H1 (cell line): ENCODE data around the gene IRAG1. TPM values are rescaled to one million over a fixed set of nuclear protein-coding genes. Genes with fewer than 3 reads are reported as not detected.
"Not testable (repeated sequence)": the region's sequence is repeated elsewhere in the genome, so short reads cannot be mapped to it uniquely, and the experiment has no call there.

Source experiments
- CTCF ChIA-PET: fragments of 300-600 bp; sonication (Branson Sonifier 250); formaldehyde crosslinking; loops from one replicate; lab custom pipeline; 2021; ENCODE audit not compliant: partially characterized antibody; lab: Charles Lee
- POLR2A ChIA-PET: fragments of 300-600 bp; sonication (Branson Sonifier 250); formaldehyde crosslinking; loops from one replicate; lab custom pipeline; 2021; ENCODE audit warnings: inconsistent platforms; ENCODE audit not compliant: partially characterized antibody; lab: Charles Lee
- DNase-seq, 2 experiments: peaks; one replicate each; pipeline versions ENCODE4 v3.0.0 to v3.0.0-alpha.2; 2010 to 2022; ENCODE audit warnings: low spot score in 2 of 2, low read depth in 1 of 2, mixed read lengths in 1 of 2
- FAIRE-seq: peaks from 2 replicates; lab custom pipeline; 2011; peaks lifted over from hg19 to GRCh38; lab: Jason Lieb, UNC
- H2AFZ ChIP-seq: 2 replicates; pipeline ENCODE4 v1.8.1; 2012; ENCODE audit warnings: low read length, inconsistent platforms
- H2AK5ac ChIP-seq: 2 replicates; pipeline ENCODE4 v1.6.1; 2013; ENCODE audit warnings: low read depth, low read length
- H2BK120ac ChIP-seq: replicated peaks from 2 replicates; pipeline ENCODE3; 2013; ENCODE audit warnings: low read depth, low read length, inconsistent platforms
- H2BK12ac ChIP-seq: 2 replicates; pipeline ENCODE4 v1.6.1; 2013; ENCODE audit warnings: low read depth, low read length
- H2BK15ac ChIP-seq: 2 replicates; pipeline ENCODE4 v1.6.1; 2013; ENCODE audit warnings: low read length
- H2BK20ac ChIP-seq: 2 replicates; pipeline ENCODE4 v1.6.1; 2013; ENCODE audit warnings: low read length
- H2BK5ac ChIP-seq: 2 replicates; pipeline ENCODE4 v1.6.1; 2013; ENCODE audit warnings: low read depth, low read length
- H3K14ac ChIP-seq: 2 replicates; pipeline ENCODE4 v1.6.1; 2013; ENCODE audit warnings: inconsistent platforms; ENCODE audit not compliant: insufficient read length
- H3K18ac ChIP-seq: 2 replicates; pipeline ENCODE4 v1.6.1; 2013; ENCODE audit warnings: low read length; ENCODE audit errors: extremely low read depth
- H3K23ac ChIP-seq: 2 replicates; pipeline ENCODE4 v1.6.1; 2013; ENCODE audit warnings: inconsistent platforms; ENCODE audit not compliant: insufficient read length
- H3K23me2 ChIP-seq: 2 replicates; pipeline ENCODE4 v1.6.1; 2013; ENCODE audit warnings: low read depth, low read length
- H3K27ac ChIP-seq: 2 replicates; pipeline ENCODE4 v1.6.1; 2011; ENCODE audit warnings: low read depth, low read length, inconsistent platforms
- H3K27me3 ChIP-seq, 4 experiments: replicated peaks in 1 of 4; 1 replicate in 1 of 4; 2 replicates in 3 of 4; pipeline versions ENCODE4 v1.6.1 to v1.8.1; 2011 to 2013; ENCODE audit warnings: low read length in 3 of 4, mild to moderate bottlenecking in 3 of 4, inconsistent platforms in 2 of 4, mixed read lengths in 2 of 4, moderate library complexity in 1 of 4; ENCODE audit not compliant: control insufficient read depth in 3 of 4, insufficient read depth in 3 of 4; ENCODE audit errors: extremely low read depth in 1 of 4
- H3K36me3 ChIP-seq, 4 experiments: 2 replicates each; pipeline versions ENCODE4 v1.6.1 to v1.8.1; 2011 to 2013; ENCODE audit warnings: mild to moderate bottlenecking in 4 of 4, low read length in 3 of 4, moderate library complexity in 2 of 4, control low read depth in 1 of 4, inconsistent platforms in 1 of 4; ENCODE audit not compliant: insufficient read depth in 4 of 4, control insufficient read depth in 2 of 4
- H3K4ac ChIP-seq: replicated peaks from 2 replicates; pipeline ENCODE3; 2013; ENCODE audit warnings: low read length, low read depth, mixed read lengths, inconsistent platforms; ENCODE audit not compliant: insufficient read length
- H3K4me1 ChIP-seq, 4 experiments: replicated peaks in 1 of 4; 1 replicate in 1 of 4; 2 replicates in 3 of 4; pipeline versions ENCODE4 v1.6.1 to v1.8.1; 2011 to 2013; ENCODE audit warnings: low read length in 3 of 4, inconsistent platforms in 2 of 4, mixed read lengths in 1 of 4; ENCODE audit not compliant: insufficient read depth in 4 of 4, control insufficient read depth in 3 of 4
- H3K4me2 ChIP-seq, 2 experiments: 2 replicates each; pipeline versions ENCODE4 v1.6.1 to v1.8.1; 2011 to 2013; ENCODE audit warnings: low read depth in 2 of 2, low read length in 2 of 2, control low read depth in 1 of 2, inconsistent platforms in 1 of 2, mild to moderate bottlenecking in 1 of 2; ENCODE audit not compliant: insufficient read depth in 1 of 2
- H3K4me3 ChIP-seq, 4 experiments: fragments of 200-600, 300-600 bp in 1 of 4; sonication (generic), shearing (Covaris generic), sonication (Bioruptor Twin) in 1 of 4; 2 replicates each; pipeline versions ENCODE4 v1.5.1 to v1.8.1; 2011 to 2016; ENCODE audit warnings: low read length in 4 of 4, low read depth in 3 of 4, control low read depth in 2 of 4, inconsistent platforms in 2 of 4, mild to moderate bottlenecking in 2 of 4, mixed read lengths in 1 of 4, moderate library complexity in 1 of 4; ENCODE audit not compliant: insufficient read depth in 2 of 4; ENCODE audit errors: extremely low read depth in 1 of 4
- H3K56ac ChIP-seq: replicated peaks from 2 replicates; pipeline ENCODE3; 2013; ENCODE audit warnings: low read depth, mild to moderate bottlenecking, mixed read lengths, low read length, inconsistent platforms; ENCODE audit not compliant: insufficient read length
- H3K79me1 ChIP-seq: 2 replicates; pipeline ENCODE4 v1.6.1; 2013; ENCODE audit warnings: low read depth, low read length, control low read depth
- H3K79me2 ChIP-seq, 2 experiments: 2 replicates each; pipeline versions ENCODE4 v1.6.1 to v1.8.1; 2012 to 2013; ENCODE audit warnings: low read length in 2 of 2, mild to moderate bottlenecking in 2 of 2, inconsistent platforms in 1 of 2; ENCODE audit not compliant: insufficient read depth in 2 of 2, control insufficient read depth in 1 of 2
- H3K9ac ChIP-seq, 4 experiments: replicated peaks in 1 of 4; 1 replicate in 1 of 4; 2 replicates in 3 of 4; pipeline versions ENCODE4 v1.6.1 to v1.8.1; 2011 to 2013; ENCODE audit warnings: low read depth in 3 of 4, low read length in 3 of 4, control low read depth in 2 of 4, mild to moderate bottlenecking in 2 of 4, moderate library complexity in 2 of 4, inconsistent platforms in 1 of 4; ENCODE audit errors: extremely low read depth in 1 of 4
- H3K9me3 ChIP-seq, 2 experiments: 2 replicates each; pipeline versions ENCODE4 v1.6.1 to v1.8.1; 2012 to 2013; ENCODE audit warnings: mild to moderate bottlenecking in 2 of 2, moderate library complexity in 2 of 2, control low read depth in 1 of 2, inconsistent platforms in 1 of 2, low read depth in 1 of 2, low read length in 1 of 2, mixed read lengths in 1 of 2; ENCODE audit not compliant: insufficient read depth in 2 of 2
- H4K20me1 ChIP-seq, 2 experiments: replicated peaks in 1 of 2; 2 replicates each; pipeline versions ENCODE3 to v1.8.1; 2011 to 2013; ENCODE audit warnings: inconsistent platforms in 2 of 2, low read length in 2 of 2, mild to moderate bottlenecking in 1 of 2; ENCODE audit not compliant: insufficient read depth in 2 of 2, control insufficient read depth in 1 of 2
- H4K5ac ChIP-seq: 2 replicates; pipeline ENCODE4 v1.6.1; 2013; ENCODE audit warnings: low read length, low read depth, mixed read lengths, inconsistent platforms; ENCODE audit not compliant: insufficient read length
- H4K8ac ChIP-seq: 2 replicates; pipeline ENCODE4 v1.8.0; 2013; ENCODE audit warnings: mild to moderate bottlenecking, moderate library complexity, low read length, inconsistent platforms; ENCODE audit not compliant: insufficient read depth; ENCODE audit errors: extremely low read depth
- H4K91ac ChIP-seq: replicated peaks from 2 replicates; pipeline ENCODE3; 2013; ENCODE audit warnings: low read length, mixed read lengths, inconsistent platforms; ENCODE audit not compliant: insufficient read length
- BACH1 ChIP-seq: IDR thresholded peaks from 2 replicates; pipeline ENCODE4 v1.6.1; 2012; ENCODE audit warnings: low read length, improper control_type of control experiment
- EP300 ChIP-seq, 2 experiments: IDR thresholded peaks; 1 replicate in 1 of 2; 2 replicates in 1 of 2; pipeline ENCODE4 v1.6.1; 2011 to 2012; ENCODE audit warnings: low read depth in 2 of 2, low read length in 2 of 2, mild to moderate bottlenecking in 2 of 2, borderline replicate concordance in 1 of 2, inconsistent platforms in 1 of 2, moderate library complexity in 1 of 2
- FOSL1 ChIP-seq: IDR thresholded peaks from 2 replicates; pipeline ENCODE4 v1.6.1; 2011; ENCODE audit warnings: mild to moderate bottlenecking, low read depth, low read length, moderate library complexity; ENCODE audit not compliant: insufficient read depth
- WGBS, 2 experiments: shearing (Covaris generic) in 1 of 2; methylation state at CpG; one replicate each; pipeline versions ENCODE4 v1.1.6 to v1.1.7; 2013 to 2015; ENCODE audit warnings: low lambda C conversion rate in 2 of 2, mixed read lengths in 2 of 2, inconsistent platforms in 1 of 2, low coverage in 1 of 2, missing lambda C conversion rate in 1 of 2; ENCODE audit not compliant: insufficient replicate concordance in 2 of 2, insufficient coverage in 1 of 2, insufficient read length in 1 of 2; ENCODE audit errors: extremely low coverage in 1 of 2, missing lambda C conversion rate in 1 of 2; 5-methylcytosine and 5-hydroxymethylcytosine counted together
- polyA plus RNA-seq, 7 experiments: library from polyadenylated mRNA; depleted of rRNA in 3 of 7; stranded (reverse) in 5 of 7; unstranded in 2 of 7; fragments of >200 nt in 5 of 7; fragments of 200-250 nt in 2 of 7; gene quantifications; 1 replicate in 5 of 7; 2 replicates in 1 of 7; 4 replicates in 1 of 7; pipeline versions ENCODE4 v1.2.1 to v1.2.3, GENCODE V29; 2011 to 2013; ENCODE audit warnings: missing spikeins in 2 of 7, mixed read lengths in 2 of 7
- total RNA-seq: library from RNA; stranded (reverse); fragmentation: NEBNext Ultra II Directional; extraction: Animal tissue kit (Norgen Biotek cat#: 25700); gene quantifications from 2 replicates; pipeline ENCODE4 v1.2.1, GENCODE V29; 2021

Gene IRAG1
- total and polyA plus RNA-seq, 2 of the 8 experiments (the other 6 are each of a cell fraction or from before 2014, with no cell fraction given) = 1.8 to 2.7 TPM

GRCh38 chr11:10680956-10681487, 12.5 kb downstream of the IRAG1 start (continued):
- TF ChIP-seq EP300 (IDR thresholded peaks at IDR 0.05; ENCODE audit: borderline replicate concordance in 1 of 2, low read depth in 2 of 2, low read length in 2 of 2) (no peak), BACH1 (no peak), FOSL1 (no peak)

DNA sequence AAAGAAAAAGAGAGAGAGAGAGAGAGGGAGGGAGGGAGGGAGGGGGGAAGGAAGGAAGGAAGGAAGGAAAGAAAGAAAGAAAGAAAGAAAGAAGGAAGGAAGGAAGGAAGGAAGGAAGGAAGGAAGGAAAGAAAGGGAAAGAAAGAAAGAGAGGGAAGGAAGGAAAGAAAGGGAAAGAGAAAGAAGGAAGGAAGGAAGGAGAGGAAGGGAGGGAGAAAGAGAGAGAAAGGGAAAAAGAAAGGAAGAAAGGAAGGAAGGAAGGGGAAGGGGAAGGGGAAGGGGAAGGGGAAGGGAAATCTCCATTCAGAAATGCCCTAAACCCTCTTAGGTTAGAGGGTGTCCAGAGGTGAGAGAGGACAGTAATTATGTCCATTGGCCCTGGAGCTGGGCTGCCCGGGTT, 13.3 kb downstream of the IRAG1 start:
- H3K4ac ChIP-seq, H4K8ac ChIP-seq, H2BK15ac ChIP-seq, H3K23me2 ChIP-seq, H3K56ac ChIP-seq, H3K18ac ChIP-seq, FAIRE-seq, H2BK20ac ChIP-seq, DNase-seq, H2BK5ac ChIP-seq, H3K23ac ChIP-seq, H2BK12ac ChIP-seq, H2AK5ac ChIP-seq, H3K9me3 ChIP-seq, H3K27ac ChIP-seq, H3K79me2 ChIP-seq, H4K20me1 ChIP-seq, H3K9ac ChIP-seq, H2AFZ ChIP-seq, H4K5ac ChIP-seq, H3K36me3 ChIP-seq, H3K4me3 ChIP-seq, H3K14ac ChIP-seq, H2BK120ac ChIP-seq, H3K27me3 ChIP-seq, POLR2A ChIA-PET, H3K4me2 ChIP-seq, H4K91ac ChIP-seq, H3K79me1 ChIP-seq, H3K4me1 ChIP-seq: not testable (repeated sequence)
- CTCF ChIA-PET = interaction anchor here (1.0 to 1.5 kb wide), 3 partner anchors 11 to 55 kb away, joined by 3 to 4 read pairs (median 3); no protein-coding TSS in a partner anchor
- WGBS, 2 experiments = 92% methylated on average over 1 of the region's 1 CpG; no CpG with 5 or more reads in 1 of the 2 experiments
